Regular cardiac myocyte (primary cell): ENCODE measurements around the gene MCOLN3. TPM values are rescaled to one million over a fixed set of nuclear protein-coding genes. Genes with fewer than 3 reads are reported as not detected.

ENCODE experiments used
- total RNA-seq: library from RNA; depleted of rRNA; stranded (reverse); fragments of >200 nt; gene quantifications from 2 replicates; pipeline ENCODE4 v1.2.3, GENCODE V29; 2014

Gene MCOLN3, protein sequence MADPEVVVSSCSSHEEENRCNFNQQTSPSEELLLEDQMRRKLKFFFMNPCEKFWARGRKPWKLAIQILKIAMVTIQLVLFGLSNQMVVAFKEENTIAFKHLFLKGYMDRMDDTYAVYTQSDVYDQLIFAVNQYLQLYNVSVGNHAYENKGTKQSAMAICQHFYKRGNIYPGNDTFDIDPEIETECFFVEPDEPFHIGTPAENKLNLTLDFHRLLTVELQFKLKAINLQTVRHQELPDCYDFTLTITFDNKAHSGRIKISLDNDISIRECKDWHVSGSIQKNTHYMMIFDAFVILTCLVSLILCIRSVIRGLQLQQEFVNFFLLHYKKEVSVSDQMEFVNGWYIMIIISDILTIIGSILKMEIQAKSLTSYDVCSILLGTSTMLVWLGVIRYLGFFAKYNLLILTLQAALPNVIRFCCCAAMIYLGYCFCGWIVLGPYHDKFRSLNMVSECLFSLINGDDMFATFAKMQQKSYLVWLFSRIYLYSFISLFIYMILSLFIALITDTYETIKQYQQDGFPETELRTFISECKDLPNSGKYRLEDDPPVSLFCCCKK
- total RNA-seq = under 0.01 and 0.28 TPM in 2 replicates

DNA sequence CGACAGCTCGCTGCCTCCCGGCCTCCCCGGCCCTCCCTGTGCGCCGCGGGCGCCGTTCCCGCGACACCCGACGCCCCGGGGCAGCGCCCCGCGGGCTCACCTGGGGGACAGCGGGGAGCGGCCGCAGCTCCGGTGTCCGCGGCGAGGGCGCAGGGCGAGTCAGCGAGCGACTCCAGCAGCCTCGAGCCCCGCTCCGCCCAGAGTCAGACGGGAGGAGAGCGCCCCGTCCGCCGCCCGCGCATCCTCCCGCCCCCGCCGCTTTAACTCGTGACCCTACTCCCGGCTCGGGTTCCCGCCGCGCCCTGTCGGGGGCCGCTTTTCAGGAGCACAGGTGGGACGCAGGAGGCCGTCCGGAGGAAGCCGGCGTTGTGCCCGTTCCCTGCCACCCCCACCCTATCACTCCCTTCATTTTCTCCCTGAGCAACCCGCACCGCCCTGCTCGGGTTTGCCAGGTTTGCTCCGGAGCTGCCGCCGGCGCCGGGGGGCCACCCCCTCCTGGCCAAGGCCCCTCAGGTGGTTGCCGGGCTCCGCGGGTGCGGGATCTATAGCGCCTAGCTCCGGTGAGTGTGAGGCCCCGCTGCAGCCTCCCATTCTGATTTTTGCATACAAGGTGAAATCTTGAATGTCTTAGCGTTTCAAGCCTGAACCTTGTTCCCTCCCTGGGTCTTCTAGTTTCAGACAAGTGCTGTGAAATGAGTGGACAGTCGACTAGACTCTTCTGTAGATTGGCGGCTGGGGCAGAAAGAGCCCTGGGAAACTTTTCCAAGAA, at the start of gene MCOLN3:
MCOLN3 (minus strand) TSS at position 205 of the 769 bp plus-strand sequence. CDS start 3,140 bp downstream, outside the sequence.

DNA sequence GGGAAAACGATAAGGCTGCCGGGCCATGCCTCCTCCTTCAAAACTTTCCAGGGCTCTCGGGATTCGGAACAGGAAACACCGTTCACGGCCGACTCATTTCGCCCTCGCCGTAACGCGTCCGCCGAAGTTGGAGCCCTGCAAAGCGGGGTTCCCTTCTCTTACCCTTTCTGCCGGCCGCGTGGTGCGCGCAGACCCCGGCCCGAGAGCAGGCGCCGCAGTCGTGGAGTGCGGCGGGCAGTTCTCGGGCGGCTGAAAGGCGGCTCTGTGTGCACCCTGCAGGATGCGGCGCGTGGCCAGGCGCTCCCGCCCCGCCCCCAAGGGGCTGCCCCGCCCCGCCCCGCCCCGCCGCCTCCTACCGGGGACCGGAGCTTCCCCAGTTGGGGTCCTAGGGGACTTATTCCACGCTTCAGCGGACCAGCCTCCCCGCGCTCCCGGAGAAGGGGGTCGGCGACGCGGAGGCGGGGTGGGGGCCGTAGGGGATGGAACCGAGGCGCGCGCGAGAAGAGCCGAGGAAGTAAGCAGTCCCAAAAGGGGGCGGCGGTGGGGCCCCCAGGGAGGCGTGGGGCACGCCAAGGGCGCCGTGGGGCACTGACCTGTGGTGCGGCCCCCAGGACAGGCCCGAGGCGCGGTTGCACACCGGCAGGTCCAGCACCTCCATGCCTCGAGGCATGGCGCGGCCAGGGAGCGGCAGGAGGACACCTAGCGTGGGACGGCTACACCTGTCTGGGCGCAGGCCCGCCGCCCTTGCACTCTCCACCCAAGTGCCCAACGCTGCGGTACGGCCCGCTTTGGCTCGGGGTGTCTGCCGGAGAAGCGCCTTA, 51.2 kb downstream of the MCOLN3 start, which contains the start of gene MCOLN2:
MCOLN2 (minus strand) TSS at position 268 of the 821 bp plus-strand sequence; CDS start at position 27, 241 bp downstream.

Other genes starting within 250 kb of the MCOLN3 start
- gene LPAR3, start 155.3 kb downstream of the MCOLN3 start, total RNA-seq = 0.19 and 2.0 TPM in 2 replicates
- 2.8 TPM in 1 of 2 replicates, not detected in the other for gene MCOLN2, start 51.4 kb downstream of the MCOLN3 start, total RNA-seq
- 4.6 and 5.1 TPM in 2 replicates for gene SYDE2, start 152.5 kb upstream of the MCOLN3 start, total RNA-seq
- 14.6 and 16.3 TPM in 2 replicates for gene C1orf52, start 211.2 kb upstream of the MCOLN3 start, total RNA-seq
- 23.4 and 28.9 TPM in 2 replicates for gene BCL10, start 228.1 kb upstream of the MCOLN3 start, total RNA-seq